Bronchial epithelial cell (primary cell): ENCODE data around the gene TOGARAM1. TPM values are rescaled to one million over a fixed set of nuclear protein-coding genes. Genes with fewer than 3 reads are reported as not detected.

Experiments
- DNase-seq: peaks from one replicate; pipeline ENCODE4 v3.0.0-alpha.2; 2010; ENCODE audit warnings: low read depth
- FAIRE-seq: peaks from 2 replicates; lab custom pipeline; 2011; peaks lifted over from hg19 to GRCh38; lab: Jason Lieb, UNC
- H3K27me3 ChIP-seq: 2 replicates; pipeline ENCODE4 v1.5.1; 2011; ENCODE audit warnings: low read length; ENCODE audit not compliant: control insufficient read depth, insufficient read depth
- H3K36me3 ChIP-seq: 2 replicates; pipeline ENCODE4 v1.5.1; 2011; ENCODE audit warnings: low read length; ENCODE audit not compliant: control insufficient read depth, insufficient read depth
- H3K4me3 ChIP-seq: 2 replicates; pipeline ENCODE4 v1.5.1; 2011; ENCODE audit warnings: mild to moderate bottlenecking, low read depth, low read length, control low read depth
- total RNA-seq: library from RNA; depleted of rRNA; stranded (reverse); fragments of >200 nt; gene quantifications from 2 replicates; pipeline ENCODE4 v1.2.1, GENCODE V29; 2014
- TF ChIP-seq, protein P1 (sequence below): IDR thresholded peaks from 2 replicates; pipeline ENCODE4 v1.5.1; 2011; ENCODE audit warnings: mild to moderate bottlenecking, moderate library complexity, low read length, control low read depth, inconsistent platforms; ENCODE audit not compliant: insufficient read depth, severe bottlenecking

TOGARAM1 gene
- total RNA-seq, 1 donor from 2014 or later: 9.0 TPM

DNA sequence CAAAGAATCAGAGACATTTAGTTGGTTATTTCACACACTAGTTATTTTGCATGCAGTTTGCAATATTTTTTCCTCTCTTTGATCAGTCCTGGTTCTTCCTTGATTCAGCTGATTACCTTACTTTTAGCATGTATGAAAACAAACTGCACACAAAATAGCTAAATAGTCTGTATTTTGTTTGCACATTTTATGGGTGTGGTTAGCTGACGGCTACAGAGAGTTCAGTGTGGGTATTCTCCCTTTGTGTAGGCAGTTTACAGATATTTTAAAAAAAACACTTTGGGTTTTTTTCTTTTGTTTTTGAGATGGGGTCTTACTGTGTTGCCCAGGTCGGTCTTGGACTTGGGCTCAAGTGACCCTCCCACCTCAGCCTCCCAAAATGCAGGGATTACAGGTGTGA lies 28.5 kb downstream of the TOGARAM1 start:
- TF ChIP-seq, protein P1, sequence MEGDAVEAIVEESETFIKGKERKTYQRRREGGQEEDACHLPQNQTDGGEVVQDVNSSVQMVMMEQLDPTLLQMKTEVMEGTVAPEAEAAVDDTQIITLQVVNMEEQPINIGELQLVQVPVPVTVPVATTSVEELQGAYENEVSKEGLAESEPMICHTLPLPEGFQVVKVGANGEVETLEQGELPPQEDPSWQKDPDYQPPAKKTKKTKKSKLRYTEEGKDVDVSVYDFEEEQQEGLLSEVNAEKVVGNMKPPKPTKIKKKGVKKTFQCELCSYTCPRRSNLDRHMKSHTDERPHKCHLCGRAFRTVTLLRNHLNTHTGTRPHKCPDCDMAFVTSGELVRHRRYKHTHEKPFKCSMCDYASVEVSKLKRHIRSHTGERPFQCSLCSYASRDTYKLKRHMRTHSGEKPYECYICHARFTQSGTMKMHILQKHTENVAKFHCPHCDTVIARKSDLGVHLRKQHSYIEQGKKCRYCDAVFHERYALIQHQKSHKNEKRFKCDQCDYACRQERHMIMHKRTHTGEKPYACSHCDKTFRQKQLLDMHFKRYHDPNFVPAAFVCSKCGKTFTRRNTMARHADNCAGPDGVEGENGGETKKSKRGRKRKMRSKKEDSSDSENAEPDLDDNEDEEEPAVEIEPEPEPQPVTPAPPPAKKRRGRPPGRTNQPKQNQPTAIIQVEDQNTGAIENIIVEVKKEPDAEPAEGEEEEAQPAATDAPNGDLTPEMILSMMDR: no peak
- Histone ChIP-seq H3K36me3 (no peaks in the 10 kb centered on the region), H3K4me3 (no peak overlapping the region), H3K27me3 (no peaks in the 10 kb centered on the region)
- FAIRE-seq (no peak), DNase-seq (no peak)

DNA sequence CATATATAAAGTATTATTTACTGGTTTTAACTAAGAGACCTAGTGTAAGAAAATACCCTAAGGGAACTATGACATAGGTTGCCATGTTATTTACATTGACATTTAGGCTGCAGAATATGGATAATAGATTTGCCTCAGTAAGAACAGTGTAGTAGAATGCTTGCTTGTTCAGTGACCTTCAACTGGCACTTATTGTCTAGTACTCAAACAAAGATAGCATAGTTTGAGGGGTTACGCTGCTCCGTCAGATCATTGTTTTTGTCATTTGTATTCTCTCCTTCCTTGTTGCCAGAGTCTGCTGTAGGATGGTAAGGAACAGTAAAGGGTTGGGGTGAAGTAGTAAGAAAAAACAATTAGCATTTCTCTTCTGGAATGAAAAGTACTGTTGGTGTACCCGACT lies 33.2 kb downstream of the TOGARAM1 start:
- FAIRE-seq: no peak
- Histone ChIP-seq H3K36me3 (no peaks in the 10 kb centered on the region), H3K27me3 (no peaks in the 10 kb centered on the region), H3K4me3 (no peak overlapping the region)
- TF ChIP-seq, protein P1: no peak
- DNase-seq: no peak

DNA sequence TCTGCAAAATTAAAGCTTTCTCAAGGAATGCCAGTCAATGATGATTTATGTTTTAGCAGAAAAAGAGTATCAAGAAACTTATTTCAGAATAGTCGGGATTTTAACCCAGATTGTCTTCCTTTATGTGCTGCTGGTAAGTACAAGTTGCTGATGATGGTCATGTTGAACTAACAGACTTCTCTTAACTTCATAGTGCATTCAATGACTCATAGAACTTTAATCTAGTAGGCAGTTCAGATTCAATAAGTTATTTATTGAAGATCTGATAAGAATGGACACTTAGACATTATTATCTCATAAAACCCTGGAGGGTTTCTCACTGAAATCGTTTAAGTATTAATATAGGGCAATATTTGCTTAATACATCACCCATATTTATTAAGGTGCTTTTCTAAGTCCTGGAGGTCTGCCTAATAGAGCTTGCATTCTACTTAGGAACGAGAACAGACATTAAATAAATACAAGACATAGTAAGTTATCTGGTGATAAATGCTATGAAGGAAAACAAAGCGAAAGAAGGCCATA lies 33.8 kb downstream of the TOGARAM1 start:
- Histone ChIP-seq H3K27me3 (no peaks in the 10 kb centered on the region), H3K36me3 (no peaks in the 10 kb centered on the region), H3K4me3 (no peak overlapping the region)
- DNase-seq: no peak
- no peak for FAIRE-seq
- TF ChIP-seq, protein P1: no peak

DNA sequence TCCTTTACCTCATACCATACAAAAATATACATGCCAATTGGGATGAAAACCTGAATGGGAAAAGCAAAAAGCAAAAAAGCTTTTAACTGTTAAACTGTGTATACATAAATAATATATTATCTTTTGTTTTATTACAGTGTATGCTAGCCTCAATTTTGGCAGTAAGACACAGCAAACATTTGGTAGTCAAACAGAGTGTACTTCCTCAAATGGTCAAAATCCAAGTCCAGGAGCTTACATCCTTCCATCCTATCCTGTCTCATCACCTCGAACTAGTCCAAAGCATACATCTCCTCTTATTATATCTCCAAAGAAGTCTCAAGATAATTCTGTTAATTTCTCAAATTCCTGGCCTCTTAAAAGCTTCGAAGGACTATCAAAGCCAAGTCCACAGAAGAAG lies 41.9 kb downstream of the TOGARAM1 start:
- H3K27me3 ChIP-seq: no peaks in the 10 kb centered on the region
- DNase-seq (no peak), FAIRE-seq (no peak)
- TF ChIP-seq, protein P1: no peak
- H3K4me3 ChIP-seq: no peak overlapping the region
- peaks cover 2% of the 10 kb centered on the region for H3K36me3 ChIP-seq

DNA sequence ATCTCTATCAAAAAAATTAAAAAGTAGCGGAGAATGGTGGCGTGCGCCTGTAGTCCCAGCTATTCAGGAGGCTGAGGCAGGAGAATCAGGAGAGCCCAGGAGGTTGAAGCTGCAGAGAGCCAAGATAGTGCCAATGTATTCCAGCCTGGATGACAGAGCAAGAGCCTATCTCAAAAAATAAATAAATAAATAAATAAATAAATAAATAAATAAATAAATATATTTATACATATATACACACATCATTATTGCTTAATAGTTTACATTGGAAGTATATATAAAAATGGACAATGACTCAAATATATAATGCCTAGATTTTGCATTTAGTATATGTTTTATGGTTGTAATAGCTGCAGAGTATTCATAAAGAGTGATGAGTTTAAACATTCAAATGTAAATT lies 53.1 kb downstream of the TOGARAM1 start:
- TF ChIP-seq, protein P1: no peak
- no peak for FAIRE-seq

DNA sequence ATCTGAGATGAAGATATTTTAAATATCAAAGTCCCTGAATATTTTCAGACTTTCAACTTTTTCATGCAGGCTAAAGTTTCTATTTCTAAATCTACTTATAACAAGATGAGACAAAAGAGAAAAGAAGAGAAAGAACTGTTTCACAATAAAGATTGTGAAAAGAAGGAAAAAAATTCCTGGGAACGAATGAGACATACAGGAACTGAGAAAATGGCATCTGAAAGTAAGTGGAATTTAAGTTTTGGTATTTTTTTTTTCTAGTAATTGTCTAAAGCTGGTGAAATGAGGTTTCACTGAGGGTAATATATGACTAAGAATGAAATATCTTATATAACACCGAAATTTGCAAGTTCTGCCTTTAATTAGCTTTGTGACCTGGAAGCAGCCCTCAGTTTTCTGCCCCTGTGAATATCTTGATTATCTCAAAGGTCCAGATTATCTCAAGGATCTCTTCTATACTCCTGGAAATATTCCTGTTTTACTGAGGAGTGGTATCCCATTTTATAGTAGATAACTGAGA lies 66.2 kb downstream of the TOGARAM1 start:
- no peaks in the 10 kb centered on the region for H3K27me3 ChIP-seq
- H3K4me3 ChIP-seq: no peak overlapping the region
- FAIRE-seq (no peak), DNase-seq (no peak)
- H3K36me3 ChIP-seq: peaks cover 3% of the 10 kb centered on the region
- TF ChIP-seq, protein P1: no peak

More for the DNA sequence above, 53.1 kb downstream of the TOGARAM1 start:
- Histone ChIP-seq H3K27me3 (no peaks in the 10 kb centered on the region), H3K4me3 (no peak overlapping the region), H3K36me3 (no peaks in the 10 kb centered on the region)
- no peak for DNase-seq
